Measurements from ENCODE around the gene MRFAP1L1.

Gene MRFAP1L1

DNA sequence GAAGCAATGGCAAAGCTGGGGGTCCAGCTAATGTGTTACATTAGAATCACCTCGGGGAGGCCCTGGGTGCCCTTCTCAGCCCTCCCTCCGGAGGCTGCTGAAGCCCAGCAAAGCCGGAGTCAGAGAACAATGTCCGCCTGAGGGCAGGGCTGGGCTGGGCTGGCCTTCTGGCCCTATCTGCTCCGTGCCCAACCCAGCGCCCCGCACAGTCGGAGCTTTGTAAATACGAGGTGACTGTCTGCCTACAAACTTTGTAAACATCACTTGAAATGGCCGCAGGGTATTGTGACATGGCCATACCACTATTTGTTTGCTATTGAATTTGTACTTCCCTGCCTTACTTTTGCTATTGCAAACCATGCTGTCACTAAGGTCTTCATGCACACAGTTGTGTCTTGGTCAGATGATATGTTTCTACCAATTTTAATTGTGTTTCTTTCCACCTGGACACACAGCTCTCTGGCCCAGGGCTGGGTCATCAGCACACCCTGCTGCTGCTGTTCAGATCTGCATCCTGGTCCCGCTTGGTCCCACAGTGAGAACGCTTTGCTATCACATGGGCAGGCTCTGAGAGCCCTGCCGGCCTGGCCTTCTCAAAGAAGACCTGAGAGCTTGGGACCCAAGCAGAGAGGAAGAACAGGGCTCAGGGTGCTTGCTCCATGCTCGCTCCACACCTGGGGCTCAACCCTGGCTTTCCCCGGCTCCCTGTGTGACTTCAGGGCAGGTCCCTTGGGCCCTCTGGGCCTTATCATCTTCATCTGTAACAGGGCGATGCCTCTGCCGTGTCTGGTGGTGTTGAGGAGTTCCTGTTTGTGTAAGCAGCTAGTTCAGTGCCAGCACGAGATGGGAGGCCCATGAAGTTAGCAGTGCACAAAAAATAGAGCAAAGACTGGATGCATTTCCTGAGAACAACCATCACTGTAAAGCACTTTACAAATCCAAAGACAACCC lies 13.7 kb downstream of the MRFAP1L1 start:
- peak; percentile 80 for DNase-seq
- CTCF ChIA-PET: interaction anchor here (0.8 to 3.7 kb wide), 6 partner anchors 8 to 32 kb away, joined by 3 to 47 read pairs (median 4); partner anchors contain the start of gene MRFAP1L1
- Mint-ChIP-seq H3K36me3 (peaks cover 26% of the 10 kb centered on the region), H3K4me3 (peak overlapping the region; percentile 40), H3K27ac (peak overlapping the region; percentile 94), H3K9me3 (no peaks in the 10 kb centered on the region), H3K27me3 (no peaks in the 10 kb centered on the region), H3K4me1 (peaks cover 90% of the 10 kb centered on the region)

DNA sequence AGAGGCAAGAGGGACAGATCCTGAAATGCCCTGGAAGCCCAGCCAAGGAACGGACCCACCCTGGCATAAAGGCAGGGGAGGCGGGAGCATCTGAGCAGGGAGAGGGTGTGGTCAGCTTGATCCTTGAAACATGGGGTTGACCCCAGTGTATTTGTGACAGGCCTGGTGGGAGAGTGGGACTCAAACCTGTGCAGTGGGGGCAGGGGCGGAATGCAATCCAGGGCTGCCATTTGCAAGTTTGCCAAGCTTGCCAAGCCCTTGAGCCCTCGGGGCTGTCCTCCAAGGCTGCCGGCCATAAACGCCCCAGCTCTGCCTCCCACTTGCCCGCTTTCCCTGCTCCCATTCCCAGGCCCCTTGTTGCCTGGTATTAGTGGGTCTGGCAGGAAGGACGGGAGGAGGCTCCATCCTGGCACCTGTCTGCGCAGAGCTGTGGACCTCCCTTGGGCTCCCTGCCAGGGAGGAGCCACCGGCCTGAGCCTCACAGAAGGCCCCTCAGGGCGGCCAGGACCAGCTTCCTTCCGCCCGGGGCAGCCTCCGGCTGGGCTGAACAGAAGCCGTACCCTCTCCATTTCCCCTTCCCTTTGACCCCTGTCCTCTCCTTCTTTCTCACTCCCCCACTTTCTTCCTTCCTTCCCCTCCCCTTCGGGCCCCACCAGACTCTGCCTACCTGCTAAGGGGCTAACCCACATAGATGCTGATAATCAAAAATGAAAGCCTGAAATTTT lies 15.3 kb downstream of the MRFAP1L1 start:
- Mint-ChIP-seq H3K27me3 (no peaks in the 10 kb centered on the region), H3K4me1 (peaks cover 91% of the 10 kb centered on the region), H3K36me3 (peaks cover 15% of the 10 kb centered on the region), H3K9me3 (no peaks in the 10 kb centered on the region), H3K27ac (peak overlapping the region; percentile 94), H3K4me3 (peak overlapping the region; percentile 21)
- peak; percentile 58 for DNase-seq
- CTCF ChIA-PET: interaction anchor here (1.0 to 3.7 kb wide), 3 partner anchors 15 to 54 kb away, joined by 3 to 47 read pairs (median 6); partner anchors contain the start of genes MRFAP1 and MRFAP1L1

DNA sequence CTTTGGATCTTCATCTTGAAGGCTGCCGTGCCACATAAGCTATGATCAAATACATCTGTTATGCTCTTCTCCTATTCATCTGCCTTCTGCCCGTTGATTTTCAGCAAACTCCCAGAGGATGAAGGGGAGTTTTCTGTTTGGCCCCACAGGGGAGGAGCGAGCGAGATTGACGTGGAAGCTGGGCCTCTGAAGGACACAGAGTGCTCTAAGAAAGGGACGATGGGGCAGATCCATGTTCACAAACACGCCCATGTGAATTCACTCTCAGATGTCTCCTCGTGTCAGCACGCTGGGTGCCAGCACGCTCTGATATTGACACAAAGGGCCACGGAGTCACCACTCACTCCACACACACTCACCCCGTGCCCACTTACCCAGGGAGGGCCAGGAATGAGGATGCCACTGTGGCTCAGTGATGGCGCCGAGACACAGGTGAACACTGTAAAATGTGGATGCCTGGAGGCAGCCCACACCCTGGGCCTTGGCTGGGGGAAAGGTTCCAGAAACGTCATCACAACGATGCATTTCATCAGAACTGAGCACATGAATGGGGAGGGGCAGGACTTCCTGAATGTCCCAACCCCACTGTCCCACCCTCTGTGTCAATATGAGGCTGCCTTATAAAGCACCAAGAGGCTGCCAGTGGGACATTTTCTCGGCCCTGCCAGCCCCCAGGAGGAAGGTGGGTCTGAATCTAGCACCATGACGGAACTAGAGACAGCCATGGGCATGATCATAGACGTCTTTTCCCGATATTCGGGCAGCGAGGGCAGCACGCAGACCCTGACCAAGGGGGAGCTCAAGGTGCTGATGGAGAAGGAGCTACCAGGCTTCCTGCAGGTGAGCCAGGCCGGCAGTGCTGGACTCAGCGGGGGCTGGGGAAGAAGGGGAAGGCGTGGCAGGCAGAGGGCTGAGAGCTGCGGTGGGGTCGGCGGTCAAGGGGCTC lies 16.2 kb downstream of the MRFAP1L1 start, which contains the start of gene S100P:
Gene S100P, plus strand, starts transcription at position 648 of the 946 bp plus-strand sequence. Its CDS starts 55 bp downstream, at position 703.
- H3K27ac Mint-ChIP-seq: peak within 1 kb of the TSS; percentile 94
- peak within 1 kb of the TSS; percentile 21 for H3K4me3 Mint-ChIP-seq
- no peak for DNase-seq
- no peaks in the 10 kb centered on the region for H3K9me3 Mint-ChIP-seq
- H3K36me3 Mint-ChIP-seq: peaks cover 11% of the 10 kb centered on the region
- CTCF ChIA-PET: interaction anchor here (0.9 to 3.7 kb wide), 5 partner anchors 15 to 53 kb away, joined by 3 to 47 read pairs (median 6); partner anchors contain the start of genes MRFAP1 and MRFAP1L1
- H3K27me3 Mint-ChIP-seq: no peaks in the 10 kb centered on the region
- peaks cover 92% of the 10 kb centered on the region for H3K4me1 Mint-ChIP-seq

DNA sequence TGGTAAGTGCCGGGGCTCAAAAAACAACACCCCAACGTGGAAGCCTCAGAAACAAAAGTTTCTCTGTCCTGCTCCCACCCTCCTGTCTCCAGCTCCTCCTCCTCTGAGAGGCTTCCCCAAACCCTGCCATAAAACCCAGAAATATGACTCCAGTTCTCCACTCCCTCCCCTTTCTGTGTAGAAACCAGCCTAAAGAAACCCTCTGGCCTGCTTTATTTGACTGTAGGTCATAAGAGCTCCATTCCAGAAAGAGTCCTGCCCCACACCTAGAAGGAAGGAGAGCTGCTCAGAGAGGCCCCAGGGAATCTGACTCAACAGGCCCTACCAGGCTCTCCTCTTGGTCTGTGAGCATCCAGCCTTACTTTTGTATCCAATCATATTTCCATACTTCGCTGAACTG lies 16.9 kb downstream of the MRFAP1L1 start:
- CTCF ChIA-PET: interaction anchor here (0.9 to 1.0 kb wide), 2 partner anchors 18 to 20 kb away, joined by 3 to 6 read pairs; no protein-coding TSS in a partner anchor
- H3K27ac Mint-ChIP-seq: peak overlapping the region; percentile 86
- no peaks in the 10 kb centered on the region for H3K27me3 Mint-ChIP-seq
- H3K4me3 Mint-ChIP-seq: no peak overlapping the region
- peaks cover 92% of the 10 kb centered on the region for H3K4me1 Mint-ChIP-seq
- DNase-seq: no peak
- H3K36me3 Mint-ChIP-seq: peaks cover 9% of the 10 kb centered on the region
- no peaks in the 10 kb centered on the region for H3K9me3 Mint-ChIP-seq

DNA sequence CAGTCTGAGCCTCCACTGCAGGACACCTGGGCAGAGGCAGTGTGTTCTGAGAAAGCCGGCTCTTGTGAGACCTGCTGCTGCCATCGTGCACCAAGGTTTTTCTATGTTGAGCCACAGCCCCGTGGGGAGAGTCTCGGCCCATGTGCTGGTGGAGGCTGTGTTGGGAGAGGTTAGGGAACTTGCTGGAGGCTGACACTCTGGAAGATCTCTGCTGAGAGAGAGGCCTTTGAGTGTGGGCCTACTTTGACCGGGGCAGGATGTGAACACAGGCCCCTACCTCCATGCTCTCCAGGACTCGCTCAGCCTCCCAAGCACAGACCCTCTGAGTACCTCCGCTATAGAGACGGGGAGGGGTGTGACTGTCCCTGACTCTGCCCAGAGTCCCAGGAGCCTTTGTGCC lies 17.3 kb downstream of the MRFAP1L1 start:
- Mint-ChIP-seq H3K9me3 (no peaks in the 10 kb centered on the region), H3K36me3 (peaks cover 9% of the 10 kb centered on the region), H3K27ac (peak overlapping the region; percentile 86), H3K27me3 (no peaks in the 10 kb centered on the region), H3K4me3 (no peak overlapping the region), H3K4me1 (peaks cover 94% of the 10 kb centered on the region)
- CTCF ChIA-PET: interaction anchor here (0.9 to 1.0 kb wide), 3 partner anchors 10 to 19 kb away, joined by 3 to 6 read pairs (median 3); no protein-coding TSS in a partner anchor
- DNase-seq: no peak

DNA sequence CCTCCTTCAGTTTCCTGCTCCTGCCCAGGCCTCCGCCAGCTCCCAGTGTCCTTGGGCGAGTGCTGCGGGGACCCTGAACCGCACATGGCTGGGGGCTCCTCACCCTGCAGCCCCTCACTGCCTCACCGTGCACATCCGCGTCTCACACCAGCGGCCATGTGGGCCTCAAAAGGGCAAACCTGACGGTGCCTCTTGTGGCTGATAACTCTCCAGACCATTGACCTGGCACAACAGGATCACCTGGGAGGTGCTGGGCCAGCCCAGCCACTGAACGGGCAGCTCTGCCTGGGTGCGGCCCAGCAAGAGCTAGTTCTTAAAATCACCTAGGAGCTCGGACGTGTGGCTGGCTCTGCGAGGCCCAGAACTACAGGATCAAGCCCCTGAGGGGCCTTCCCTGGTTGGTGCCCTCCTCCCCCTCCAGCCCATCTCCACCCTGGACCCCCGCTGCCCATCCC lies 20.1 kb downstream of the MRFAP1L1 start:
- Mint-ChIP-seq H3K27me3 (no peaks in the 10 kb centered on the region), H3K4me3 (peak overlapping the region; percentile 82), H3K9me3 (no peaks in the 10 kb centered on the region), H3K36me3 (peaks cover 18% of the 10 kb centered on the region), H3K4me1 (peaks cover 87% of the 10 kb centered on the region), H3K27ac (peak overlapping the region; percentile 99)
- CTCF ChIA-PET: interaction anchor here (0.6 to 3.7 kb wide), 8 partner anchors 10 to 185 kb away, joined by 3 to 44 read pairs (median 4); no protein-coding TSS in a partner anchor
- DNase-seq: no peak

DNA sequence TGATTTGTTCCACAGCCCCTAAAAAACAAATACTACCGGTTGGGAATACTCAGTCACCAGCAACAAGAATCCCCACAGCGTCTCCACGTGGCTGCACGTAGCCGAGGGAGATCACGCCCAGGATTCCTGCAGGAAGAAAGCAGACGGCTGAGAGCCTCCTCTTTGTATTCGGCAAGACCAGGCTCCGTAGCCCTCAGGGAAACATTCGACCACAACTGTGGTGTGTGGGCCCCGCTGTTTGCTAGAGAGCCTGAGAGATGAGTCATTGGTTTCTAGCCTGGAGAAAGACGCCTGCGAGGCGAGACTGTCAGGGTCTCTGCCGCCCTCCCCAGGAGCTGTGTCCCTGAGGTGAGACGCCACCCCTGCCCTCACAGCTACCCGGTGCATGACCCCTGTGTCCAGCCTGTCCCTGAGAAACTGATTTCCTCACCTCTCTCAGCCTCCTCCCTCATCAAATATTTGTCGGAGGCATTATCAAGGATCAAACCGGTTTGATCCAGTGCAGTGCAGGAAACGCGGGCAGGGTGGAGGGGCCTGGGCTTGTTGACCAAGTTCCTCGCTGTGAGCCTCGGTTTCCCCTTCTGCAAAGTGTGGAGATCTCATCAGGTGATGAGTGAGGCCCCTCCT lies 20.7 kb downstream of the MRFAP1L1 start:
- CTCF ChIA-PET: interaction anchor here (0.7 to 3.7 kb wide), 4 partner anchors 12 to 186 kb away, joined by 3 to 44 read pairs (median 8); no protein-coding TSS in a partner anchor
- H3K27ac Mint-ChIP-seq: peak overlapping the region; percentile 99

DNA sequence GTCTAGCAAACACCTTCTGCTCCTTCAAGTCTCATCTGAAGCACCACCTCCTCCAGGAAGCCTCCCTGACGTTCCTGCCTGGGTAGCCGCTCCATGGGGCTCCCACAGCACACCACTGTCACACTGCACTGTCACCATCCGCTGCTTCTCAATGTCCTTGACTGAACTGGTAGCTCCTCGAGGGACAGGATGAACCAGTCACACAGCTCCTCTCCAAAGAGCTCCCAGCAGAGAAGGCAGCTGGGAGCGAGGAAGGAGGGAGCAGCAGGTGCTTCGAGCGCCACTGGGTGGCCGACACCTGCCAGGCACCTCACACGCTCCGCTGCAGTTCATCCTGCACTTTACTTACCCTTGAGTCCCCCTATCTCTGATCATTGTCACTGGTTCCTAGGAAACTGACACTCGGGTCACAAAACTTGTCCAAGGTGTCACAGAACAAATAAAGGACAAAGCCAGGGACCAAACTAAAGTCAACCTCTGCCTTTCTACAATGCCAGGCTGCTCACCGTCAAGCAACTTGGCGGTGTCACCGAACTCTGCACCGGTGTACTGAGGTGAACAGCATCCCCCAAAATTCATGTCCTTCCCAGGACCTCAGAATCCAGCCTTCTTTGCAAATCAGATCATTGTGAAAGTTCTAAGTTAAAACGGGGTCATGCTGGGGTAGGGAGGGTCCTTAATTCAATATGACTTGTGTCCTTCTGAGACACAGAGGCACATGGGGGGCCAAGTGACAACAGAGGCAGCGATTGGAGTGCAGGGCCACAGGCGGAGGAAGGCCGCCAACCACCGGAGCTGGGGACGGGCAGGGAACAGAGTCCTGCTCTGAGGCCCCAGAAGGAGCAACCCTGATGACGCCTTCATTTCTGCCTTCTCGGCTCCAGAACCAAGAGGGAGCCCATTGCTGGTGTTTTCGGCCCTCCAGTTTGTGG lies 21.5 kb downstream of the MRFAP1L1 start:
- peak overlapping the region; percentile 99 for H3K27ac Mint-ChIP-seq
- peaks cover 74% of the 10 kb centered on the region for H3K4me1 Mint-ChIP-seq
- H3K36me3 Mint-ChIP-seq: peaks cover 18% of the 10 kb centered on the region
- H3K9me3 Mint-ChIP-seq: no peaks in the 10 kb centered on the region
- H3K4me3 Mint-ChIP-seq: peak overlapping the region; percentile 82
- CTCF ChIA-PET: interaction anchor here (0.9 to 3.7 kb wide), 5 partner anchors 13 to 187 kb away, joined by 3 to 44 read pairs (median 12); a partner anchor contains a TSS
- no peak for DNase-seq
- H3K27me3 Mint-ChIP-seq: no peaks in the 10 kb centered on the region

More for the DNA sequence above, 20.7 kb downstream of the MRFAP1L1 start:
- no peaks in the 10 kb centered on the region for H3K9me3 Mint-ChIP-seq
- peak; percentile 87 for DNase-seq
- H3K27me3 Mint-ChIP-seq: no peaks in the 10 kb centered on the region
- H3K4me1 Mint-ChIP-seq: peaks cover 81% of the 10 kb centered on the region
- H3K36me3 Mint-ChIP-seq: peaks cover 18% of the 10 kb centered on the region
- H3K4me3 Mint-ChIP-seq: peak overlapping the region; percentile 82

DNA sequence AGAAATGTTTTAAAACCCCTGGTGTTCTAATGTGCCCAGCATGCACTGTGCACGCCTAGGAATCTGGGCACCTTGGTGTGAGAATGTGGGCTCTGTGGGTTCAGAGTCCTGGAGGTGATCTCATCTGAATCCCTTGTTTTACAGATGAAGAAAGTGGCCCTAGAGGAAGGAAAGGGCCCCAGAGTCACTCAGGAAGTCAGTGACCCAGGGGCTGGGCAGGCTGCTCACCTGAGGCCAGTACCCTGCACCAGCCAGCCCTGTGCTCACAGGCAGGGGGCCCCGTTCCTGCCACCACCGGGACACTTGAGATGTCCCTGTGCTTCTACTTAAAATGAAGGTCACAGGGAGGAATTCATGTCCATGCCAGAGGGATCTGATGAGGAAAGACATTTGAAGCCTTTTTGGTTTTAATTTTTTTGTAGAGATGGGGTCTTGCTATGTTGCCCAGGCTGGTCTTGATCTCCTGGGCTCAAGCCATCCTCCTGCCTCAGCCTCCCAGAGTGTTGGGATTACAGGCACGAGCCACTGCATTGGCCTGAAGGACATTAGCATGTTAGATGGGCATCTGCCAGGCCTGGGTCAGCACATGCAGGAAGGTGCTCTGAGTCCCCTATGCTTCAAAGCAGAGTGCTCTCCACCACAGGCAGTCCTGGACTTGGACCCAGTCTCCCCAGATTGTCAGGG lies 23.4 kb downstream of the MRFAP1L1 start:
- CTCF ChIA-PET: interaction anchor here (1.3 kb wide), 2 partner anchors 12 to 23 kb away, joined by 3 to 12 read pairs; partner anchors contain the start of gene MRFAP1L1
- DNase-seq: no peak

DNA sequence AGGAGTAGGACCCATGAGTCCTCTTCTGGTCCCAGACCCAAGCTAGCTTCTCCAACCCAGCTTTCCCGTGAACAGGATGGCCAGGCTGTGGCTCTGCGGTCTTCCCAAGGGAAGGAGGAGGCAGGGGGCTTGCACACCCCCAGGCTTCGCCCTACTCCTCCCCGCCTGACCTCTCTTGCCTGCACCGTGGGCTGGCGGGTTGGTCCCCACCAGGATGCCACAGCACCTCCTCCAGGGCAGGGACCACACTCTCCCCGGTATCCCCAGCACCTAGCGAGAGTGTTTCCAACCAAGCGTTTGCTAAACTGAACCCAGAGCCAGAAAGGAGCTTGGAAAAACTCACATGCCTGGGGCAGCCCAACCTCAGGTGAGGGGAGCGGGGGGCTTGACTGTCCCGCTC lies 25.0 kb downstream of the MRFAP1L1 start:
- peaks cover 50% of the 10 kb centered on the region for H3K4me1 Mint-ChIP-seq
- CTCF ChIA-PET: interaction anchor here (1.3 to 2.2 kb wide), 2 partner anchors 10 to 25 kb away, joined by 3 to 15 read pairs; partner anchors contain the start of gene MRFAP1L1

More for the DNA sequence above, 23.4 kb downstream of the MRFAP1L1 start:
- Mint-ChIP-seq H3K4me3 (no peak overlapping the region), H3K4me1 (peaks cover 59% of the 10 kb centered on the region), H3K9me3 (no peaks in the 10 kb centered on the region), H3K27ac (peak overlapping the region; percentile 64), H3K36me3 (peaks cover 18% of the 10 kb centered on the region), H3K27me3 (no peaks in the 10 kb centered on the region)

More for the DNA sequence above, 25.0 kb downstream of the MRFAP1L1 start:
- Mint-ChIP-seq H3K9me3 (peaks cover 2% of the 10 kb centered on the region), H3K36me3 (peaks cover 27% of the 10 kb centered on the region), H3K27ac (peak overlapping the region; percentile 67), H3K27me3 (no peaks in the 10 kb centered on the region), H3K4me3 (no peak overlapping the region)
- DNase-seq: no peak

Measured in activated naive CD4-positive, alpha-beta T cell treated with anti-CD3 and anti-CD28 coated beads, Interleukin-2, amount 10 ng/mL, durations not matched to agents 7 days and 5 days (primary cell).